Endothelial cell of umbilical vein (primary cell): Measurements from ENCODE around the gene FOXP4. TPM values are rescaled to one million over a fixed set of nuclear protein-coding genes. Genes with fewer than 3 reads are reported as not detected.

Experiments used
- BruUV-seq: library from RNA; stranded (reverse); fragments of 400-500 nt; replicated peaks from 2 replicates; lab custom pipeline; 2021; lab: Mats Ljungman, UMichigan
- CTCF ChIA-PET: fragments of 300-600, 350-600 bp; sonication (Branson Sonifier 250); formaldehyde crosslinking; loops from one replicate; lab custom pipeline; 2021; ENCODE audit warnings: antibody characterized with exemption, inconsistent platforms; lab: Charles Lee
- POLR2A ChIA-PET: fragments of 300-600, 350-600 bp; sonication (Branson Sonifier 250); formaldehyde crosslinking; loops from one replicate; lab custom pipeline; 2021; ENCODE audit warnings: antibody characterized with exemption, inconsistent platforms; lab: Charles Lee
- DNase-seq: peaks from one replicate; pipeline ENCODE4 v3.0.0-alpha.2; 2011; ENCODE audit warnings: low read depth, low spot score
- FAIRE-seq: peaks from 2 replicates; lab custom pipeline; 2011; peaks lifted over from hg19 to GRCh38; lab: Jason Lieb, UNC
- H2AFZ ChIP-seq: 2 replicates; pipeline ENCODE4 v1.6.0; 2012; ENCODE audit warnings: low read depth, low read length, control low read depth, inconsistent platforms
- H3K27ac ChIP-seq: 2 replicates; pipeline ENCODE4 v1.5.1; 2011; ENCODE audit warnings: low read depth, mild to moderate bottlenecking, control low read depth, low read length, moderate library complexity; ENCODE audit not compliant: insufficient read depth
- H3K27me3 ChIP-seq, 2 experiments: 2 replicates each; pipeline versions ENCODE4 v1.6.0 to v1.6.1; 2011; ENCODE audit warnings: low read length in 2 of 2, mixed read lengths in 1 of 2; ENCODE audit not compliant: control insufficient read depth in 2 of 2, insufficient read depth in 2 of 2
- H3K36me3 ChIP-seq, 2 experiments: 2 replicates in 1 of 2; 3 replicates in 1 of 2; pipeline ENCODE4 v1.5.1; 2011; ENCODE audit warnings: low read length in 2 of 2, mild to moderate bottlenecking in 1 of 2, moderate library complexity in 1 of 2; ENCODE audit not compliant: control insufficient read depth in 2 of 2, insufficient read depth in 2 of 2; ENCODE audit errors: extremely low read depth in 1 of 2
- H3K4me1 ChIP-seq: 3 replicates; pipeline ENCODE4 v1.5.1; 2011; ENCODE audit warnings: mild to moderate bottlenecking, low read length; ENCODE audit not compliant: control insufficient read depth, insufficient read depth; ENCODE audit errors: extremely low read depth
- H3K4me2 ChIP-seq: 2 replicates; pipeline ENCODE4 v1.6.1; 2011; ENCODE audit warnings: low read length, control low read depth, mixed read lengths; ENCODE audit not compliant: insufficient read depth
- H3K4me3 ChIP-seq, 3 experiments: fragments of 200-600 bp in 1 of 3; sonication (generic), shearing (Covaris generic) in 1 of 3; replicated peaks in 1 of 3; 2 replicates each; pipeline ENCODE4 v1.5.1; 2011 to 2016; ENCODE audit warnings: control low read depth in 3 of 3, low read length in 3 of 3, mild to moderate bottlenecking in 2 of 3, inconsistent platforms in 1 of 3, low read depth in 1 of 3, moderate library complexity in 1 of 3; ENCODE audit not compliant: insufficient read depth in 1 of 3
- H3K79me2 ChIP-seq: 2 replicates; pipeline ENCODE4 v1.6.0; 2012; ENCODE audit warnings: low read length, inconsistent platforms; ENCODE audit not compliant: control insufficient read depth, insufficient read depth
- H3K9ac ChIP-seq: replicated peaks from 2 replicates; pipeline ENCODE3; 2011; ENCODE audit warnings: low read length, control low read depth; ENCODE audit not compliant: insufficient read depth; ENCODE audit errors: extremely low read depth
- H3K9me1 ChIP-seq: replicated peaks from 3 replicates; pipeline ENCODE4 v1.6.0; 2011; ENCODE audit warnings: mild to moderate bottlenecking, low read length; ENCODE audit not compliant: control insufficient read depth, insufficient read depth; ENCODE audit errors: extremely low read depth
- H3K9me3 ChIP-seq: replicated peaks from 2 replicates; pipeline ENCODE4 v1.5.1; 2012; ENCODE audit warnings: low read length, inconsistent platforms; ENCODE audit not compliant: control insufficient read depth, insufficient read depth
- H4K20me1 ChIP-seq: replicated peaks from 2 replicates; pipeline ENCODE3; 2011; ENCODE audit warnings: mild to moderate bottlenecking, low read length; ENCODE audit not compliant: control insufficient read depth, insufficient read depth; ENCODE audit errors: extremely low read depth
- EZH2 ChIP-seq: IDR thresholded peaks from 2 replicates; pipeline ENCODE4 v1.6.1; 2012; ENCODE audit warnings: borderline replicate concordance, low read depth, mild to moderate bottlenecking, moderate library complexity, low read length, inconsistent platforms; ENCODE audit not compliant: severe bottlenecking
- FOS ChIP-seq: IDR thresholded peaks from 2 replicates; pipeline ENCODE4 v1.6.1; 2011; ENCODE audit warnings: mild to moderate bottlenecking, low read length, moderate library complexity, borderline replicate concordance; ENCODE audit not compliant: insufficient read depth
- GATA2 ChIP-seq: IDR thresholded peaks from 2 replicates; pipeline ENCODE4 v1.7.0; 2011; ENCODE audit warnings: low read depth, mild to moderate bottlenecking, moderate library complexity, mixed read lengths, low read length; ENCODE audit not compliant: insufficient read length, insufficient read depth
- MYC ChIP-seq: IDR thresholded peaks from one replicate; pipeline ENCODE4 v1.6.1; 2011; ENCODE audit warnings: mild to moderate bottlenecking, low read depth, low read length
- POLR2AphosphoS5 ChIP-seq: IDR thresholded peaks from 2 replicates; pipeline ENCODE4 v1.6.1; 2012; ENCODE audit warnings: low read depth, mild to moderate bottlenecking, control low read depth, low read length, moderate library complexity; ENCODE audit not compliant: insufficient read depth
- dilution Hi-C: fragments of 300-500 bp; cut with MboI; formaldehyde crosslinking; loops from one replicate; pipeline ENCODE4 v1.15.0; 2019; ENCODE audit warnings: low sequenced_read_pairs; ENCODE audit not compliant: extremely low pct_ligation_motif_present
- intact Hi-C: fragments of 100-400 bp; cut with micrococcal nuclease; formaldehyde crosslinking; loops from one replicate; pipeline ENCODE4 v1.10.0; 2022
- polyA plus RNA-seq, 4 experiments: library from polyadenylated mRNA; depleted of rRNA in 3 of 4; stranded (reverse) in 3 of 4; unstranded in 1 of 4; fragments of >200 nt; gene quantifications; 2 replicates each; pipeline versions ENCODE4 v1.2.1 to v1.2.3, GENCODE V29; 2011 to 2012; ENCODE audit warnings: missing spikeins in 1 of 4
- total RNA-seq: library from RNA; stranded (reverse); gene quantifications from 2 replicates; pipeline ENCODE4 v1.2.3, GENCODE V29; 2021

The FOXP4 gene
- total and polyA plus RNA-seq, 2 donors (not counting 3 experiments of a cell fraction or from before 2014, with no cell fraction given) = 5.6 to 23.9 TPM

DNA sequence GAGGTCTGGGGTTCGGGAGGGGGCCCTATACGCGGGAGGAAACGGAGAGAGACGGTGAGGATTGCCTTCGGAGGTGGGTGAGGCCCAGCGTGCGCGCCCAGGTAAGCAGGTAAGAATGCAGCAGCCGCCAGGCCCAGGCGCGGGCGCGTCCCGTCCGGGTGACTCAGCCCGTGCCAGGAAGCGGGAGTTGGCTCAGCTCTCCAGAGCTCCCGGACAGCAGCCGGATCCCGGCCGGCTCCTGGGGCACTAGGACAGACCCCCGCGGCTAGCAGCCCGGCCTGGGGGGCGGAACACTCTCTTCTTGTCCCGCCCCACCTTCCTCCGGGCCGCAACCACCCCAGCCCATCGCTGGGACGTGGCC is 90.6 kb downstream of the FOXP4 start:
- no TSS peak for BruUV-seq
- Histone ChIP-seq H3K79me2 (no peaks in the 10 kb centered on the region), H2AFZ (peak overlapping the region; percentile 44), H3K9ac (peak overlapping the region; percentile 51), H3K9me1 (no peaks in the 10 kb centered on the region), H3K27me3 (no peaks in the 10 kb centered on the region), H3K4me2 (peak overlapping the region; percentile 66), H3K36me3 (no peaks in the 10 kb centered on the region), H4K20me1 (no peaks in the 10 kb centered on the region), H3K4me3 (peak overlapping the region; percentile 27 to 66 (median 55)), H3K9me3 (no peaks in the 10 kb centered on the region), H3K27ac (peak overlapping the region; percentile 30), H3K4me1 (peaks cover 21% of the 10 kb centered on the region)
- TF ChIP-seq FOS (peak; percentile 81), EZH2 (no peak), POLR2AphosphoS5 (peak; percentile 61)
- ChIA-PET CTCF (interaction anchor here (0.7 to 2.6 kb wide), 7 partner anchors 10 to 143 kb away, joined by 3 to 13 read pairs (median 3); partner anchors contain the start of gene FRS3), POLR2A (no interaction called here)
- FAIRE-seq (peak; percentile 89), DNase-seq (peak; percentile 51)
- intact Hi-C loops = loop anchor here (1.0 kb wide), 2 partner anchors 10 to 45 kb away; no protein-coding TSS in a partner anchor
- dilution Hi-C loops = no loop called here

DNA sequence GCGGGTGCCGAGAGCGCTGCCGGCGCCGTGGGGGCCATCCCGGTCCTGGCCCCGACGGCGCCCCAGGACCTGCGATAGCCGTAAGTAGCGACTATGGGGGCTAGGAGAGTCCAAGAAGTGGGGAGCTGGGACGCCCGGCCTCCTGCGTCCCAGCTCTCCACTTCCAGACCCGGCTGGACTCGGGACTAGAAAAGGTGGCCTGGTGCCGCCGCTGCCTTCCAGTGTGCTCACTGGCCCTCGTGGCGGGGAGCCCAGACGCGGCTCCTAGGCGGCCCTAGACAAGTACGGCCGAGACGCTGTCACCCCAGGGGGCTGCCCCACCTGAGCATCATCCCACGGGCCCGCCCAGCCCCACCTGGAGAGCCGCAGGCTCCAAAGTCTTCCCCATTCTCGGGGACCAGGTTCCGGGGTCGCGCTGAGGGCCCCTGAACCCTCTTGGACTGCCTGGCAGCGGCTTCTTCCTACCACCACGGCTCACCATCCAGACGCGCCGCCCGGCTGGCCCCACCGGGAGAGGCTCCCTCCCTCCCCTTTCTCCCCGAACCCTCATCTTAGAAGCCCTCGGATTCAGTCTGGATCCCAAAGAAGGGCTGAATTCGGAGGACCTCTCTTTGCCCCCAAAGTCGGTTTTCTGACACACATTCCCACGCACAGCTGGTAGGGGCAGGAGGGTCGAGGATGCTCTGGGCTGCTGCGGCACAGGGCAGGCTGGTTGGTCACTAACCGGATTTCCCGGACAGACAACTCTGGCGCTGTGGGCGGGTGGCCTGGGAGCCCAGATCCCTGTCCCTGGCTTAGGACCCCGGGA is 91.2 kb downstream of the FOXP4 start:
- Histone ChIP-seq H3K4me1 (peaks cover 24% of the 10 kb centered on the region), H4K20me1 (no peaks in the 10 kb centered on the region), H3K9me3 (no peaks in the 10 kb centered on the region), H2AFZ (peak overlapping the region; percentile 44), H3K9me1 (no peaks in the 10 kb centered on the region), H3K4me2 (peak overlapping the region; percentile 66), H3K27ac (peak overlapping the region; percentile 30), H3K9ac (peak overlapping the region; percentile 51), H3K36me3 (no peaks in the 10 kb centered on the region), H3K27me3 (no peaks in the 10 kb centered on the region), H3K79me2 (no peaks in the 10 kb centered on the region), H3K4me3 (peak overlapping the region; percentile 27 to 66 (median 55))
- dilution Hi-C loops = no loop called here
- TF ChIP-seq MYC (no peak), EZH2 (peak; percentile 29), GATA2 (no peak)
- FAIRE-seq (peak; percentile 85), DNase-seq (peak; percentile 36)
- POLR2A ChIA-PET = no interaction called here
- TSS peak; percentile 25 for BruUV-seq
- CTCF ChIA-PET = interaction anchor here (0.7 to 2.6 kb wide), 6 partner anchors 10 to 142 kb away, joined by 3 to 13 read pairs (median 4); partner anchors contain the start of gene FRS3
- intact Hi-C loops = loop anchor here (1.0 to 2.0 kb wide), 4 partner anchors 10 to 45 kb away; no protein-coding TSS in a partner anchor
